Effector memory CD4-positive, alpha-beta T cell (primary cell): ENCODE data around the gene CPLX1.
"Not testable (repeated sequence)": the region's sequence is repeated elsewhere in the genome, so short reads cannot be mapped to it uniquely, and the experiment has no call there.

Source experiments
- DNase-seq, 3 donors: peaks; one replicate each; pipeline ENCODE4 v3.0.0-alpha.2; 2020
- H3K27ac ChIP-seq: 2 replicates; pipeline ENCODE4 v1.7.0; 2013; ENCODE audit warnings: mild to moderate bottlenecking, low read length, moderate library complexity; ENCODE audit not compliant: insufficient read depth, poor library complexity, severe bottlenecking
- H3K27me3 ChIP-seq: replicated peaks from 2 replicates; pipeline ENCODE4 v1.7.0; 2013; ENCODE audit warnings: mild to moderate bottlenecking, low read length; ENCODE audit not compliant: insufficient read depth, control insufficient read depth, poor library complexity, severe bottlenecking
- H3K36me3 ChIP-seq: 2 replicates; pipeline ENCODE4 v1.7.0; 2013; ENCODE audit warnings: mild to moderate bottlenecking, low read length, moderate library complexity; ENCODE audit not compliant: control insufficient read depth, insufficient read depth
- H3K4me1 ChIP-seq: 2 replicates; pipeline ENCODE4 v1.7.0; 2013; ENCODE audit warnings: low read length, mild to moderate bottlenecking; ENCODE audit not compliant: control insufficient read depth, insufficient read depth, poor library complexity, severe bottlenecking
- H3K4me3 ChIP-seq: 2 replicates; pipeline ENCODE4 v1.7.0; 2013; ENCODE audit warnings: low read length, low read depth, mild to moderate bottlenecking; ENCODE audit not compliant: insufficient read depth, poor library complexity, severe bottlenecking
- H3K9me3 ChIP-seq: 2 replicates; pipeline ENCODE4 v1.7.0; 2013; ENCODE audit warnings: mild to moderate bottlenecking, low read length, moderate library complexity; ENCODE audit not compliant: control insufficient read depth

The CPLX1 gene

GRCh38 chr4:761086-761485 lies 64.8 kb downstream of the CPLX1 start:
- H3K36me3 ChIP-seq = peaks cover 17% of the 10 kb centered on the region
- H3K9me3 ChIP-seq = no peaks in the 10 kb centered on the region
- no peak overlapping the region for H3K4me3 ChIP-seq
- no peak for DNase-seq
- peaks cover 8% of the 10 kb centered on the region for H3K4me1 ChIP-seq
- no peaks in the 10 kb centered on the region for H3K27me3 ChIP-seq
- no peak overlapping the region for H3K27ac ChIP-seq

GRCh38 chr4:760616-761015 lies 65.3 kb downstream of the CPLX1 start:
- Histone ChIP-seq H3K36me3 (peaks cover 16% of the 10 kb centered on the region), H3K9me3 (no peaks in the 10 kb centered on the region), H3K4me1 (peaks cover 8% of the 10 kb centered on the region), H3K4me3 (no peak overlapping the region), H3K27ac (no peak overlapping the region), H3K27me3 (no peaks in the 10 kb centered on the region)
- DNase-seq = no peak

- not testable (repeated sequence) for DNase-seq, H3K27me3 ChIP-seq, H3K4me3 ChIP-seq, H3K9me3 ChIP-seq, H3K27ac ChIP-seq, H3K4me1 ChIP-seq
- H3K36me3 ChIP-seq = peaks cover 14% of the 10 kb centered on the region
Measured at GRCh38 chr4:759810-760209, 66.1 kb downstream of the CPLX1 start.

- no peaks in the 10 kb centered on the region for H3K4me1 ChIP-seq
- H3K27me3 ChIP-seq = no peaks in the 10 kb centered on the region
- no peak overlapping the region for H3K27ac ChIP-seq
- H3K4me3 ChIP-seq = no peak overlapping the region
- no peaks in the 10 kb centered on the region for H3K36me3 ChIP-seq
- no peaks in the 10 kb centered on the region for H3K9me3 ChIP-seq
- no peak for DNase-seq
Measured at GRCh38 chr4:757111-757510, 68.8 kb downstream of the CPLX1 start.

GRCh38 chr4:754221-755120 lies 71.5 kb downstream of the CPLX1 start:
- DNase-seq = no peak
- Histone ChIP-seq H3K9me3 (no peaks in the 10 kb centered on the region), H3K27me3 (no peaks in the 10 kb centered on the region), H3K36me3 (peaks cover 4% of the 10 kb centered on the region), H3K4me1 (no peaks in the 10 kb centered on the region), H3K27ac (no peak overlapping the region), H3K4me3 (no peak overlapping the region)

- H3K27me3 ChIP-seq, H3K4me3 ChIP-seq, H3K36me3 ChIP-seq, H3K27ac ChIP-seq, H3K9me3 ChIP-seq, H3K4me1 ChIP-seq, DNase-seq: not testable (repeated sequence)
Measured at GRCh38 chr4:753186-753585, 72.7 kb downstream of the CPLX1 start.

- Histone ChIP-seq H3K4me3 (no peak overlapping the region), H3K36me3 (peaks cover 4% of the 10 kb centered on the region)
Measured at GRCh38 chr4:752196-752861, 73.6 kb downstream of the CPLX1 start.

GRCh38 chr4:751676-752075 lies 74.3 kb downstream of the CPLX1 start:
- Histone ChIP-seq H3K4me3 (no peak overlapping the region), H3K27ac (no peak overlapping the region), H3K36me3 (peaks cover 4% of the 10 kb centered on the region), H3K4me1 (no peaks in the 10 kb centered on the region), H3K27me3 (no peaks in the 10 kb centered on the region), H3K9me3 (no peaks in the 10 kb centered on the region)
- DNase-seq = no peak

More at GRCh38 chr4:752196-752861, 73.6 kb downstream of the CPLX1 start:
- Histone ChIP-seq H3K9me3 (no peaks in the 10 kb centered on the region), H3K27ac (no peak overlapping the region), H3K27me3 (no peaks in the 10 kb centered on the region), H3K4me1 (no peaks in the 10 kb centered on the region)
- DNase-seq = no peak

GRCh38 chr4:749698-750666 lies 75.9 kb downstream of the CPLX1 start:
- DNase-seq = no peak

More at GRCh38 chr4:749698-750666, 75.9 kb downstream of the CPLX1 start:
- Histone ChIP-seq H3K36me3 (peaks cover 4% of the 10 kb centered on the region), H3K4me3 (no peak overlapping the region), H3K9me3 (no peaks in the 10 kb centered on the region), H3K4me1 (no peaks in the 10 kb centered on the region), H3K27me3 (no peaks in the 10 kb centered on the region), H3K27ac (no peak overlapping the region)
